WTC11 (cell line): ENCODE results near the gene TTLL9. TPM values are rescaled to one million over a fixed set of nuclear protein-coding genes. Genes with fewer than 3 reads are reported as not detected.

Experiments used
- ATAC-seq: fragments of 200-7000 bp; cut with Tn5 transposase; 2 replicates; pipeline ENCODE4 v1.10.0; 2021; ENCODE audit warnings: mild to moderate bottlenecking, moderate library complexity
- CTCF ChIA-PET: fragments of 300-600 bp; sonication (Branson Sonifier 250); formaldehyde crosslinking; loops from one replicate; lab custom pipeline; 2021; ENCODE audit warnings: antibody characterized with exemption; lab: Charles Lee
- POLR2A ChIA-PET: fragments of 350-600 bp; sonication (Branson Sonifier 250); formaldehyde crosslinking; loops from one replicate; lab custom pipeline; 2021; ENCODE audit warnings: antibody characterized with exemption; lab: Charles Lee
- DNase-seq: peaks from one replicate; pipeline ENCODE4 v3.0.0; 2021; ENCODE audit warnings: low spot score
- H3K27ac Mint-ChIP-seq: 2 replicates; pipeline ENCODE4 v1.8.0; 2021; ENCODE audit warnings: mixed read lengths
- H3K27me3 Mint-ChIP-seq: 2 replicates; pipeline ENCODE4 v1.8.0; 2021; ENCODE audit warnings: low read depth, mild to moderate bottlenecking, moderate library complexity, mixed read lengths
- H3K36me3 Mint-ChIP-seq: 2 replicates; pipeline ENCODE4 v1.8.0; 2021; ENCODE audit warnings: mixed read lengths
- H3K4me1 Mint-ChIP-seq: 2 replicates; pipeline ENCODE4 v1.8.0; 2022; ENCODE audit warnings: mixed read lengths
- H3K4me3 Mint-ChIP-seq: 2 replicates; pipeline ENCODE4 v1.8.0; 2021; ENCODE audit warnings: mild to moderate bottlenecking, moderate library complexity, mixed read lengths
- H3K9me3 Mint-ChIP-seq: 2 replicates; pipeline ENCODE4 v1.8.0; 2021; ENCODE audit warnings: mixed read lengths
- CTCF ChIP-seq: fragments of 200-600 bp; IDR thresholded peaks from 2 replicates; pipeline ENCODE4 v1.8.0; 2022; ENCODE audit warnings: antibody characterized with exemption
- ELF4 ChIP-seq: sonication (generic); formaldehyde crosslinking; IDR thresholded peaks from 2 replicates; pipeline ENCODE4 v1.8.1; 2022; ENCODE audit warnings: low read depth, mild to moderate bottlenecking, moderate library complexity, missing genetic modification reagents
- EMX1 ChIP-seq: fragments of 250-450 bp; sonication (Bioruptor Pico); IDR thresholded peaks from 2 replicates; pipeline ENCODE4 v1.8.0; 2021; ENCODE audit warnings: mild to moderate bottlenecking
- ERG ChIP-seq: fragments of 250-450 bp; sonication (Bioruptor Pico); IDR thresholded peaks from 2 replicates; pipeline ENCODE4 v1.8.0; 2021; ENCODE audit warnings: mild to moderate bottlenecking
- GRHL2 ChIP-seq: fragments of 250-450 bp; sonication (Bioruptor Pico); IDR thresholded peaks from 2 replicates; pipeline ENCODE4 v1.8.0; 2022; ENCODE audit warnings: mild to moderate bottlenecking, moderate library complexity; ENCODE audit not compliant: insufficient replicate concordance, severe bottlenecking
- IRF2 ChIP-seq: sonication (generic); formaldehyde crosslinking; IDR thresholded peaks from 2 replicates; pipeline ENCODE4 v1.8.0; 2022; ENCODE audit warnings: low read depth, missing genetic modification reagents, borderline replicate concordance
- JAZF1 ChIP-seq: fragments of 250-450 bp; sonication (Bioruptor Pico); IDR thresholded peaks from 2 replicates; pipeline ENCODE4 v1.9.0; 2021; ENCODE audit warnings: moderate library complexity, mild to moderate bottlenecking, inconsistent platforms
- JUN ChIP-seq: sonication (generic); formaldehyde crosslinking; IDR thresholded peaks from 2 replicates; pipeline ENCODE4 v1.8.0; 2023; ENCODE audit warnings: mild to moderate bottlenecking, missing genetic modification reagents
- SOX15 ChIP-seq: fragments of 250-450 bp; sonication (Bioruptor Pico); IDR thresholded peaks from 2 replicates; pipeline ENCODE4 v1.9.0; 2021; ENCODE audit warnings: mild to moderate bottlenecking
- USF2 ChIP-seq: sonication (generic); formaldehyde crosslinking; IDR thresholded peaks from 2 replicates; pipeline ENCODE4 v1.8.1; 2023; ENCODE audit warnings: mild to moderate bottlenecking, missing genetic modification reagents, moderate library complexity
- ZNF317 ChIP-seq: sonication (generic); formaldehyde crosslinking; IDR thresholded peaks from 2 replicates; pipeline ENCODE4 v1.8.1; 2023; ENCODE audit warnings: low read depth, mild to moderate bottlenecking, moderate library complexity, missing genetic modification reagents, borderline replicate concordance
- ZNF416 ChIP-seq: fragments of 250-450 bp; sonication (Bioruptor Pico); IDR thresholded peaks from 2 replicates; pipeline ENCODE4 v1.9.0; 2021; ENCODE audit warnings: mild to moderate bottlenecking, inconsistent platforms
- ZNF423 ChIP-seq: fragments of 250-450 bp; sonication (Bioruptor Pico); IDR thresholded peaks from 2 replicates; pipeline ENCODE4 v2.1.2; 2022; ENCODE audit warnings: mild to moderate bottlenecking, moderate library complexity
- total RNA-seq: library from RNA; stranded (reverse); gene quantifications from 3 replicates; pipeline ENCODE4 v1.2.3, GENCODE V29; 2021
- TF ChIP-seq, protein P1 (sequence below): sonication (generic); formaldehyde crosslinking; IDR thresholded peaks from 2 replicates; pipeline ENCODE4 v1.8.0; 2023; ENCODE audit warnings: missing genetic modification reagents, mild to moderate bottlenecking, borderline replicate concordance
- TF ChIP-seq, protein P2 (sequence below): sonication (generic); formaldehyde crosslinking; IDR thresholded peaks from 2 replicates; pipeline ENCODE4 v1.8.0; 2023; ENCODE audit warnings: mild to moderate bottlenecking, missing genetic modification reagents

The TTLL9 gene
- total RNA-seq, 1 experiment from 2014 or later, result not detected

- H3K36me3 Mint-ChIP-seq, result no peaks in the 10 kb centered on the region
- H3K27ac Mint-ChIP-seq, result no peak overlapping the region
- H3K9me3 Mint-ChIP-seq, result no peaks in the 10 kb centered on the region
- peak; percentile 66 for ATAC-seq
- no peak for TF ChIP-seq SOX15
- no peak for TF ChIP-seq ZNF416
- TF ChIP-seq ZNF423 (CRISPR knock-in tag), result no peak
- no peak for TF ChIP-seq JAZF1
- TF ChIP-seq IRF2 (CRISPR knock-in tag), result no peak
- TF ChIP-seq EMX1 (CRISPR knock-in tag), result no peak
- TF ChIP-seq, protein P1, sequence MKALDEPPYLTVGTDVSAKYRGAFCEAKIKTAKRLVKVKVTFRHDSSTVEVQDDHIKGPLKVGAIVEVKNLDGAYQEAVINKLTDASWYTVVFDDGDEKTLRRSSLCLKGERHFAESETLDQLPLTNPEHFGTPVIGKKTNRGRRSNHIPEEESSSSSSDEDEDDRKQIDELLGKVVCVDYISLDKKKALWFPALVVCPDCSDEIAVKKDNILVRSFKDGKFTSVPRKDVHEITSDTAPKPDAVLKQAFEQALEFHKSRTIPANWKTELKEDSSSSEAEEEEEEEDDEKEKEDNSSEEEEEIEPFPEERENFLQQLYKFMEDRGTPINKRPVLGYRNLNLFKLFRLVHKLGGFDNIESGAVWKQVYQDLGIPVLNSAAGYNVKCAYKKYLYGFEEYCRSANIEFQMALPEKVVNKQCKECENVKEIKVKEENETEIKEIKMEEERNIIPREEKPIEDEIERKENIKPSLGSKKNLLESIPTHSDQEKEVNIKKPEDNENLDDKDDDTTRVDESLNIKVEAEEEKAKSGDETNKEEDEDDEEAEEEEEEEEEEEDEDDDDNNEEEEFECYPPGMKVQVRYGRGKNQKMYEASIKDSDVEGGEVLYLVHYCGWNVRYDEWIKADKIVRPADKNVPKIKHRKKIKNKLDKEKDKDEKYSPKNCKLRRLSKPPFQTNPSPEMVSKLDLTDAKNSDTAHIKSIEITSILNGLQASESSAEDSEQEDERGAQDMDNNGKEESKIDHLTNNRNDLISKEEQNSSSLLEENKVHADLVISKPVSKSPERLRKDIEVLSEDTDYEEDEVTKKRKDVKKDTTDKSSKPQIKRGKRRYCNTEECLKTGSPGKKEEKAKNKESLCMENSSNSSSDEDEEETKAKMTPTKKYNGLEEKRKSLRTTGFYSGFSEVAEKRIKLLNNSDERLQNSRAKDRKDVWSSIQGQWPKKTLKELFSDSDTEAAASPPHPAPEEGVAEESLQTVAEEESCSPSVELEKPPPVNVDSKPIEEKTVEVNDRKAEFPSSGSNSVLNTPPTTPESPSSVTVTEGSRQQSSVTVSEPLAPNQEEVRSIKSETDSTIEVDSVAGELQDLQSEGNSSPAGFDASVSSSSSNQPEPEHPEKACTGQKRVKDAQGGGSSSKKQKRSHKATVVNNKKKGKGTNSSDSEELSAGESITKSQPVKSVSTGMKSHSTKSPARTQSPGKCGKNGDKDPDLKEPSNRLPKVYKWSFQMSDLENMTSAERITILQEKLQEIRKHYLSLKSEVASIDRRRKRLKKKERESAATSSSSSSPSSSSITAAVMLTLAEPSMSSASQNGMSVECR (CRISPR knock-in tag), result no peak
- TF ChIP-seq USF2 (CRISPR knock-in tag), result no peak
- no peak for TF ChIP-seq CTCF
- TF ChIP-seq ZNF317 (CRISPR knock-in tag), result no peak
- TF ChIP-seq, protein P2, sequence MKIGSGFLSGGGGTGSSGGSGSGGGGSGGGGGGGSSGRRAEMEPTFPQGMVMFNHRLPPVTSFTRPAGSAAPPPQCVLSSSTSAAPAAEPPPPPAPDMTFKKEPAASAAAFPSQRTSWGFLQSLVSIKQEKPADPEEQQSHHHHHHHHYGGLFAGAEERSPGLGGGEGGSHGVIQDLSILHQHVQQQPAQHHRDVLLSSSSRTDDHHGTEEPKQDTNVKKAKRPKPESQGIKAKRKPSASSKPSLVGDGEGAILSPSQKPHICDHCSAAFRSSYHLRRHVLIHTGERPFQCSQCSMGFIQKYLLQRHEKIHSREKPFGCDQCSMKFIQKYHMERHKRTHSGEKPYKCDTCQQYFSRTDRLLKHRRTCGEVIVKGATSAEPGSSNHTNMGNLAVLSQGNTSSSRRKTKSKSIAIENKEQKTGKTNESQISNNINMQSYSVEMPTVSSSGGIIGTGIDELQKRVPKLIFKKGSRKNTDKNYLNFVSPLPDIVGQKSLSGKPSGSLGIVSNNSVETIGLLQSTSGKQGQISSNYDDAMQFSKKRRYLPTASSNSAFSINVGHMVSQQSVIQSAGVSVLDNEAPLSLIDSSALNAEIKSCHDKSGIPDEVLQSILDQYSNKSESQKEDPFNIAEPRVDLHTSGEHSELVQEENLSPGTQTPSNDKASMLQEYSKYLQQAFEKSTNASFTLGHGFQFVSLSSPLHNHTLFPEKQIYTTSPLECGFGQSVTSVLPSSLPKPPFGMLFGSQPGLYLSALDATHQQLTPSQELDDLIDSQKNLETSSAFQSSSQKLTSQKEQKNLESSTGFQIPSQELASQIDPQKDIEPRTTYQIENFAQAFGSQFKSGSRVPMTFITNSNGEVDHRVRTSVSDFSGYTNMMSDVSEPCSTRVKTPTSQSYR (CRISPR knock-in tag), result no peak
- TF ChIP-seq ERG (CRISPR knock-in tag), result no peak
- TF ChIP-seq JUN (CRISPR knock-in tag), result no peak
- no peak for TF ChIP-seq ELF4 (CRISPR knock-in tag)
- no peak for TF ChIP-seq GRHL2 (CRISPR knock-in tag)
- no peak for DNase-seq
- peaks cover 5% of the 10 kb centered on the region for H3K4me1 Mint-ChIP-seq
- ChIA-PET POLR2A (no interaction called here), CTCF (interaction anchor here (1.9 to 2.0 kb wide), 3 partner anchors 40 to 49 kb away, joined by 4 to 9 read pairs (median 5); no protein-coding TSS in a partner anchor)
- no peak overlapping the region for H3K4me3 Mint-ChIP-seq
- no peaks in the 10 kb centered on the region for H3K27me3 Mint-ChIP-seq
These were observed 24.7 kb downstream of the TTLL9 start for GRCh38 chr20:31894980-31895675.
